HG03460 (cell line): ENCODE results near the gene SLC49A4.

Experiments used
- ATAC-seq: cut with Tn5 transposase; IDR thresholded peaks from one replicate; pipeline ENCODE4 v1.9.1; 2021; ENCODE audit not compliant: unreplicated experiment

Gene SLC49A4

GRCh38 chr3:122902326-122902725 lies 107.5 kb downstream of the SLC49A4 start:
- no peak for ATAC-seq

GRCh38 chr3:122903171-122903570 lies 108.3 kb downstream of the SLC49A4 start:
- no peak for ATAC-seq

- no peak for ATAC-seq
These were observed 112.6 kb downstream of the SLC49A4 start for GRCh38 chr3:122907471-122907870.

GRCh38 chr3:122908251-122908650 lies 113.4 kb downstream of the SLC49A4 start:
- no peak for ATAC-seq

- no peak for ATAC-seq
These were observed 117.0 kb downstream of the SLC49A4 start for GRCh38 chr3:122911901-122912300.

GRCh38 chr3:122912772-122913538 lies 118.1 kb downstream of the SLC49A4 start:
- ATAC-seq: no peak

- ATAC-seq: no peak
These were observed 118.8 kb downstream of the SLC49A4 start for GRCh38 chr3:122913539-122914100.

GRCh38 chr3:122915300-122916055 lies 120.6 kb downstream of the SLC49A4 start:
- no peak for ATAC-seq

GRCh38 chr3:122916084-122916483 lies 121.2 kb downstream of the SLC49A4 start:
- no peak for ATAC-seq

- no peak for ATAC-seq
These were observed 121.7 kb downstream of the SLC49A4 start for GRCh38 chr3:122916580-122916979.

GRCh38 chr3:122917412-122917811 lies 122.5 kb downstream of the SLC49A4 start:
- no peak for ATAC-seq

GRCh38 chr3:122918576-122919290 lies 123.9 kb downstream of the SLC49A4 start:
- ATAC-seq: no peak

- ATAC-seq: no peak
These were observed 124.4 kb downstream of the SLC49A4 start for GRCh38 chr3:122919291-122919610.

- no peak for ATAC-seq
These were observed 126.1 kb downstream of the SLC49A4 start for GRCh38 chr3:122920986-122921385.

GRCh38 chr3:122921791-122922651 lies 127.2 kb downstream of the SLC49A4 start:
- ATAC-seq: no peak

GRCh38 chr3:122923611-122924010 lies 128.7 kb downstream of the SLC49A4 start:
- no peak for ATAC-seq

GRCh38 chr3:122924056-122924455 lies 129.2 kb downstream of the SLC49A4 start:
- no peak for ATAC-seq

GRCh38 chr3:122925756-122926155 lies 130.9 kb downstream of the SLC49A4 start:
- ATAC-seq: no peak

- ATAC-seq: no peak
These were observed 131.5 kb downstream of the SLC49A4 start for GRCh38 chr3:122926322-122926721.

GRCh38 chr3:122926811-122927210 lies 131.9 kb downstream of the SLC49A4 start:
- ATAC-seq: no peak

- ATAC-seq: no peak
These were observed 132.9 kb downstream of the SLC49A4 start for GRCh38 chr3:122927726-122928125.
